Measurements from ENCODE around the gene PCBP4.

PCBP4 gene

DNA sequence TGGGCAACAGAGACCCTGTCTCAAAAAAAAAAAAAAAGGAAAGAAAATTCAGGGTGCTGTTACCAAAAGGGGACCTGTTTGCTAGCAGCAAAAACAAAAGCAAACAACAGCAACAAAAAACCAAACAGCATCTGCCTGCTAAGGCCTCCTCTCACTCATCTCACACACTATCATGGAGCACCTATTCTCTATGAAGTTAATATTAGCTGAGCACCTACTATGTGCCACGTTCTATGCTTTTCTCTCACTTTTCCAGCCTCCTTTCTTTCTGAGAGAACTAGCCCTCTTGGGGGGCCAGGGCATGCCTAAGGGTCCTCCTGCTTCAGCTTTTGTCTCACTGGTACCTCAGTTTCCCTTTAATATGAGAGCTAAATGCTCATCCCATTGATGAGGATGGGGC, 12.5 kb downstream of the PCBP4 start:
- no peak for DNase-seq

DNA sequence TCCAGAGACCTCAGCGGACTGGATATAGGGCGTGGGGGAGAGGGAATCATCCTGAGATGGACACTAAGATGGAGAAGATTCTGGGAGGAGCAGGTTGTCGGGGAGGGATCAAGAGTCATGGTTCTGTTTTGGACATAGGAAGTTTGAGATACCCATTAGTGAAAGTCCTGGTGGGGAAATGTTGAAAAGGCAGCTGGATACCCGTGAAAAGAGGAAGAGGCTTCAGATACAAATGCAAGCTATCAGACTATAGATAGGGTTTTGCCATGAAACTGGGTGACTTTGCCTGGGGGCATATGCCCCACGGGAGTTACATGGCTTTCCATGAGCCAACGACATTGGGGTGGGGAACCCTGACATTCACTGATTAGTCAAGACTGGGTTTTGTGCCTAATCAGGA, 13.1 kb downstream of the PCBP4 start:
- DNase-seq = no peak

DNA sequence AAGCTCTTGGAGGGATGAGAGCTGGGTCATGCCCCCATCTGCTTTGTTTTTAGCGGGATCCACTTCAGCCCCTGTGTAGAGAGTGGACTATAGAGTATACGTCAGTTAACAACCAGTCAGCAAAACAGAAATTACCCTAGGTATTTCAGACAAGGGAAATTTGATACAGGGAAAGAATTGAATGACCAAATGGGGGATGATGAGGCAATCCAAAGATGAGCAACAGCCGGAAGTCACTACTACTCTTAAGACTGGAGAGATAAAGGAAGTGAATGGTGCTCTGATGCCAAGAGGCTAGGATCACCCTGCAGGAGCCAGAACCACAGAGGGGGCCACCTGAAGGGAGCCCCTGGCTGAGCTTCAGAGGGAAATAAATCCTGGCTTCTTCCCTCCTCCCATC, 13.8 kb downstream of the PCBP4 start:
- DNase-seq = no peak

DNA sequence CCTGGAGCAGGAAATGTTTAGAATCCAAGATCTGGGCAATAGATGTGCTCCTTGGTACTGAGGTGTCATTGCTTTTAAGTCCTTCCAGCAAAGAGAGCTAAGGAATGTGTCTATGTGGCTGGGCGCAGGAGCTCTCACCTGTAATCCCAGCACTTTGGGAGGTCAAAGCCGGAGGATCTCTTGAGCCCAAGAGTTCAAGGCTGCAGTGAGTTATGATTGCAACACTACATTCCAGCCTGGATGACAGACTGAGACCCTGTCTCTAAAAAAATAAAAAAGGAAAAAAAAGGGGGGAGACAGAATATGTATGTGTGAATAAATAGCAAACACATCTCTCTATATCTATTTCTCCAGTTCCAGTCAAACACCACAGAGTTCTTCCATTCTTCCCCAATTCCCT, 16.4 kb downstream of the PCBP4 start:
- no peak for DNase-seq

DNA sequence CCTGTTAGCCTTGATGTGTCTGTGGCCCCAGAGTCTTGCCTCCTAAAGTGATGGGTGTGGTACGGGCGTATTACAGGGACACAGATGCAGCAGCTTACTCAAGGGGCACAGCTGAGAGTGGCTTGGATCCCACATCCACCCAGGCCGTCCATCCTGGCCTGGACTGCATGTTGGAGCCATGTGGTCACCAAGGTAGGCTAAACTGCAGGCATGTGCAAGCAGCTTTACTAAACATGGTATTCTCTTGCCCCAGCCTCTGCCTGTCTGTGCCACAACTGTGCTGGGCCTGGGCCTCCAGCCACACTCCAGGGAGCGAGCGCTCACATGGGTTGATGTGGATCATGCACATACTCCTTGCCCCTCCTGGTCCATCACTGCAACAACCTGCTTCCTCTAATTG, 18.1 kb downstream of the PCBP4 start:
- DNase-seq = no peak

DNA sequence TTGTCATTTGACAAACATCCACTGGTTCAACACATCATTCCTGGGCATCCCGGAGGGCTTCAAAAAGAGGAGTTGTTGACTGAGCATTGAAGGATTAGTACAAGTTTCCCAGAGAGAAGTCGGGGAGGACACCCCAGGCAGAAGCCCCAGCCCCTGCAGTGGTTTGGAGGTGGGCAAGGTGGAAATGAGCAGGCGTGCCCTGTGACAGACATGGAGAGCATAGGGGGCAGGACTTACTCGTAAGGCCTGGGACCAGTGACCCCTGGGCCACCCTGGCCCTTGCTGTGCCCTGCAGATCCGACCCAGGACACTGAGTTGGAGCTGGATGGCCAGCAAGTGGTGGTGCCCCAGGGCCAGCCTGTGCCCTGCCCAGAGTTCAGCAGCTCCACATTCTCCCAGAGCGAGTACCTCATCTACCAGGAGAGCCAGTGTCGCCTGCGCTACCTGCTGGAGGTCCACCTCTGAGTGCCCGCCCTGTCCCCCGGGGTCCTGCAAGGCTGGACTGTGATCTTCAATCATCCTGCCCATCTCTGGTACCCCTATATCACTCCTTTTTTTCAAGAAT, 19.2 kb downstream of the PCBP4 start:
- DNase-seq = no peak

DNA sequence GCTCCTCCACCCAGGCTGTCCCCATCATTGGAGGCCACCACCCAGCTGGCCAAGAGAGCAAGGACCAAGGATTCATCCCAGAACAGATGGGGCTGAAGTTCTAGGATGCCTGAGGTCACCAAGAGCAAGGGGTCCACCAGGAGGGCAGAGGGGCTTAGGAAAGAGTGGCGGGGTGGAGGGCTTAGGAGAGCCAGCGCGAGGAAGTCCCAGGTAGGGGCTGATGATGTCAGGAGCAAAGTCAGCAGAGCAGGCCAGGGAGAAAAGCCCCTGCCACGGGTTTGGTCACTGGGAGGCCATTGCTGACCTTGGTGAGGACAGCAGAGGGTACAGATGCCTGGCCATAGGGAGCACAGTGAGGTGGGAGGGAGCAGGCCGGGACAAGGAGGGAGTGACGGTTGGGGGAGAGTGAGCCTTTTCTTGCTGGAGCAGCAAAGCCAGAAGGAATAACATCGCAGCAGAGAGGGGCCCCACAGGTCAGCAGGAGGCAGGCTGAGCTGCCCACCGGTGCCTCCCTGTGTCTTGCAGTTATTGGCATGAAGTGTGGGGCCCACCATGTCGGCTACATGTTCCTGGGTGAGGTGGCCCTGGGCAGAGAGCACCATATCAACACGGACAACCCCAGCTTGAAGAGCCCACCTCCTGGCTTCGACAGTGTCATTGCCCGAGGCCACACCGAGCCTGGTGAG, 19.9 kb downstream of the PCBP4 start:
- DNase-seq = no peak

DNA sequence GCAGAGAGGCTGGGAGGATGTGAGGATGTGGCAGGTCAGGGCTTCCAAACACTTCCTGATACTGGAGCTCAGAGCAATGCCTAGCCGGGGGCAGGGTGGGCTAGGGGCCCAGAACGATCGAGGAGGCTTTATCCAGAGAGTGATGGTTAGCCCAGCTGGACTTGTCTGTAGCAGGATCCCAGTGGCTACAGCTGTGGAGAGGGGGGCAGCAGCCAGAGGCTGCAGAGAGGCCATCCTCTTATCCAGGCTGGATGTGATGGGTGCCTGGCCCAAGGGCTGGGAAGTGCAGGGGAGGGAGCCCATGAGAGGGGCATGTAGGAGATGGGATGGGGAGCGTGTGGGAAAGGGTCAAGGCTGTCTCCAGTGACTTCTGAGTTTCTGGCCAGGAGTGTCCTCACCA, 20.5 kb downstream of the PCBP4 start:
- DNase-seq = no peak

DNA sequence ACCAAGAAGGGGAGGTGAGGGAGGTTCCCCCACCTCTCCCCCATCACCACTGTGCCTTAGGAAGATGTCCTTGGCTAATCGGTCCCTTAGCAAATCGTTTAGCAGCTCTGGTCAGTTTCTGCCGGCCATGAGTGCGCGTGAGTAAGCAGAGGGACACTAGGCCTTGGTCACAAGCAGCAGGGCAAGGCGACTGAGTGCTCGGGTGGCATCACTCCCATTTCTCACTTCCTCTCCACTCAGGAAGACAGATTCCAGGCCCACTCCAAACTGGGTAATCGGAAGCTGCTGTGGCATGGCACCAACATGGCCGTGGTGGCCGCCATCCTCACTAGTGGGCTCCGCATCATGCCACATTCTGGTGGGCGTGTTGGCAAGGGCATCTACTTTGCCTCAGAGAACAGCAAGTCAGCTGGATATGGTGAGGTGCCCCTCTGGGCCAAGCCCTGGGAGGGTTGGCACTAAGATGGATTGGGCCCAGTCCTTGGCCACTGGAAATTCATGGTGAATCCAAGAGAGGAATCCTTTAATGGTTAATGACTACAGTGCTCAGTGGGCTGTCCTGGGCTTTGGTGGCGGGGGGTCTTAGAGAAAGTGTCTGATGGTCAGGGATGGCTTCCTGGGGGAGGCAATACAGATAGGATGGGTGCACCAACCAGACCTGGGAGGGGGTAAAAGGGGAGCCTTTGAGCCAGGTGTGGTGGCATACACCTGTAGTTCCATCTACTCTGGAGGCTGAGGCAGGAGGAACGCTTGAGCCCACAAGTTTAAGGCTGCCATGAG, 21.1 kb downstream of the PCBP4 start:
- DNase-seq = no peak

DNA sequence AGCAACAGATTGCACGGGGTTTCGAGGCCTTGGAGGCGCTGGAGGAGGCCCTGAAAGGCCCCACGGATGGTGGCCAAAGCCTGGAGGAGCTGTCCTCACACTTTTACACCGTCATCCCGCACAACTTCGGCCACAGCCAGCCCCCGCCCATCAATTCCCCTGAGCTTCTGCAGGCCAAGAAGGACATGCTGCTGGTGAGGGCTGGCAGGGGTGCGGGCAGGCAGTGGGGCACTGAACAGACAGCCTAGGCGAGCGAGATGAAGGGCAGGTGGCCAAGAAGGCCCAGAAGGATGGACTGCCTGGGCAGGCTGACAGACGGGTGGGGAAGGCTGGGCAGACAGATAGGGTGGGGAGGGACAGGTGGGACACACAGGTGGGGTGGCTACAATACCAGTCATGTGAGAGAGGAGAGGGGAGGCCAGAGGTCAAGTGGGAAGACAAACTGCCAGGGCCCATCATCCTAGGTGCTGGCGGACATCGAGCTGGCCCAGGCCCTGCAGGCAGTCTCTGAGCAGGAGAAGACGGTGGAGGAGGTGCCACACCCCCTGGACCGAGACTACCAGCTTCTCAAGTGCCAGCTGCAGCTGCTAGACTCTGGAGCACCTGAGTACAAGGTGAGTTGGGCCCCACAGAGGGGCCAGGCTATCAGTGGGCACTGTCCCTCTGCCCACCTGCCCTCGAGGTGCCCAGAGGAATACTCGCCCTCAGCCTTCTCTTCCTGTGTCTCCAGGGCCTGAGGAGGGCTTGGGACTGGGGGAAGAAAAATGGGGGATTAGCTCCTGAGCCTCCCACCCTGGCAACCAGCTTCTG, 22.0 kb downstream of the PCBP4 start:
- DNase-seq = no peak

DNA sequence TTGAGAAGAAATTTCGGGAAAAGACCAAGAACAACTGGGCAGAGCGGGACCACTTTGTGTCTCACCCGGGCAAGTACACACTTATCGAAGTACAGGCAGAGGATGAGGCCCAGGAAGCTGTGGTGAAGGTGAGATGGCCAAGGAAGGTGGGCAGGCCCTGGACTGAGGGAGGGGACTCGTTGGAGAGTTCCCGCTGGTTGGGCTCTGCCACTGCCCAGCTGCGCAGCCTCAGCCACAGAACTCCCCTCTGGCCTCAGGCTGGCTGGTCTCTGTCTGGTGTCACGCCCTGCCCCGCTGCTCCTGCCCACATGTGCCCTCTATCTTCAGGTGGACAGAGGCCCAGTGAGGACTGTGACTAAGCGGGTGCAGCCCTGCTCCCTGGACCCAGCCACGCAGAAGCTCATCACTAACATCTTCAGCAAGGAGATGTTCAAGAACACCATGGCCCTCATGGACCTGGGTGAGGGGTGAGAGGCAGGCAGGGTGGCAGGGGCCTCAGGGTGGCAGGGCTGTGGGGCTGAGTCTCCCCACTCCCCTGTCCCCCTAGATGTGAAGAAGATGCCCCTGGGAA, 22.7 kb downstream of the PCBP4 start:
- DNase-seq = no peak

DNA sequence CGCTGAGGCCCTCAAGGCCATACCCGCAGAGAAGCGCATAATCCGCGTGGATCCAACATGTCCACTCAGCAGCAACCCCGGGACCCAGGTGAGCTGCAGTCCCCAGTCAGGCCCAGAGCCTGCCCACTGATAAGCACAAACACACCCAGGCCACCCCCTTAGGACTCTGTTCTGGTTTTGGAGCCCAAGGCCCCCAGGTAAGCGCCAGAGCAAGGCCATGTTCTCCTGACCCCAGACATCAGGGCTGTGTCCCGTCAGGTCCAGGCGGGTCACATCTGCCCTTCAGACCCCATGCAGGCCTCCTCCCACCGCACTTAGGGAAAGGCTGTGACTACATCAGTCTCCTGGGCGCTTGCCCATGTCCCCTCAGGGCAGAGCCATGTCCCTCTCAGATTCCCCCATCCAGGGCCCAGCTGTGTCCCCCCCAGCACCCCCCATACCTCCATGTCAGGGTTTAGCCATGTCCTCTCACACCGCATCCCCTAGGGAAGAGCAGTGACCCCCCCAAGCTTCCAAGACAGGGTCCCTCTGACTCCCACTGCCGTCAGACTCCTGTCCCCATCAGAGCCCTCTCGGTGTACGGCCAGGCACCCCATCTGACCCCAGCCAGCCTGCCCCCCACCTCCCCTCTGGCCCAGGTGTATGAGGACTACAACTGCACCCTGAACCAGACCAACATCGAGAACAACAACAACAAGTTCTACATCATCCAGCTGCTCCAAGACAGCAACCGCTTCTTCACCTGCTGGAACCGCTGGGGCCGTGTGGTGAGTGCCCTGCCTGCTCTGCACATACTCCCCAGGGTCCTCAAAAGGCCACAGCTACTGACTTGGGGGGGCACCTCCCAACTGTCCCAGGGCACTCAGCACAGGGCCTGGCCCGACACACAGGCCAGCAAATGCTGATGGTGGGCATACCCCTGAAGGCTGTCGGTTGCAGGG, 23.5 kb downstream of the PCBP4 start:
- no peak for DNase-seq

DNA sequence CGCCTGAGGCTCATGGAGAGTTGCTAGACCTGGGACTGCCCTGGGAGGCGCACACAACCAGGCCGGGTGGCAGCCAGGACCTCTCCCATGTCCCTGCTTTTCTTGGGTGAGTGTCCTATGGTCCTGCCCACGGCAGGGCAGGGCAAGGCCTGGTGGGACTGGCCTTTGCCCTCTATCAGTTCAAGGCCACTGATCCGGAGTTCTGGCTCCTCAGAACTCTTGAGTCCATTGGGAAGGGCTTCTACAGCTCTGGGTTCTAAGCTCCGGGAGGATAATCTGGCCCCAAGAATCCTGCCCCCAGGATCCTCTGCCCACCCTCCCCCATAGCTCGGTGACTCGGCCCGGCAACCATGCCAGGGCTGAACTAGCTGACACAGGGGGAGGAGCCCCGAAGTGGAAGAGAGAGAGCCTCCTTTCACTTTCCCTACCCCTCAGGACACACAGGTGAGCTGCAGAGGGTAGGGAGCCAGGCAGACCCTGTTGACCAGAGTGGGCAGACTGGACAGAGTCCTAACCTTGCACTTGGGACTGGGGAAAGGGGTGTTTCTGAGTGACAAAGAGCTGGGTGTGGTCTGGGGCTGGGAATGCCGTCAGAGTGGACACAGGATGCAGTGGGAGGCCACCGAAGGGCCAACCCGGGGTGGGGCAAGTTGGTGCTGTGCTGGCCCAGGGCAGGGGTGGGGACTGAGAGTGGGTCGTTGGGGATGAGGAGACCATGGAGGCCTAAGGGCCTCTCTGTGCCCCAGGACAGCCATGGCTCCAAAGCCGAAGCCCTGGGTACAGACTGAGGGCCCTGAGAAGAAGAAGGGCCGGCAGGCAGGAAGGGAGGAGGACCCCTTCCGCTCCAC, 24.4 kb downstream of the PCBP4 start:
- peak; percentile 33 for DNase-seq

DNA sequence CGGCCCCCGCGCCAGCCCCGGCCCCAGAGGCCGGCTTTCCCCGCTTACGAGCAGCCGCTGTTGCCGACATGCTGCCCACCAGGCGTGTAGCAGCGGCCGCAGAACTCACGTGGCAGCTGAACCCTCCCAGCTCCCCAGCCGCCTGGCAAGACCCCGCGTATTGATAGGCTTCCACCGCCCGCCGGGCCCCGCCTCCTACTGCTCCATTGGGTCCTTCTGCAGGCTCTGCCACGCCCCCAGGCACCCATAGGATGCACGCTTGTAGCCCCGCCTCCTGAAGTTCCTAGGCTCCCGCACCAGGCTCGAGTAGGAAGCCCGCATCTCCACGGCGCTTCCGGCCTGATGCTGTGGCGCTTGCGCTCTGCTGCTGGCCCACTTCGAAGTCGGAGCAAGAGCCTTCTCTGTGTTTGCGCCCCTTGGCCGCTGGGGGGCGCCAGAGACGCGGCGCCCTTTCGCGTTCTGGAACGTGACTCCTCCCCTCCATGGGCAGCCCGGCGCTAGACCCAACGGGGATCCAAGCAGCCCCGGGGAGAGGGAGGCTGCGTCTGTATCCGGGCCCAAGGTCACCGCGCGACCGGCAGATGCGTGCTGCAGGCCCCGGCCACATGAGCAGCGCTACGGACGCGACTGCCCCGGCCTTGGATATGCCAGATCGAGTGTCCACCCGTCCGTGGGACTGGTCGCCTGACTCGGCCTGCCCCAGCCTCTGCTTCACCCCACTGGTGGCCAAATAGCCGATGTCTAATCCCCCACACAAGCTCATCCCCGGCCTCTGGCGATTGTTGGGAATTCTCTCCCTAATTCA, 25.3 kb downstream of the PCBP4 start, which contains the start of the genes PARP3 and RRP9:
TSS of gene PARP3 (plus strand) at position 566 of the 805 bp plus-strand sequence. CDS start 993 bp downstream, outside the sequence.
TSS of gene RRP9 (minus strand) at position 107 of the 805 bp plus-strand sequence. CDS start at position 70, 37 bp downstream.
- DNase-seq = peak; percentile 99

DNA sequence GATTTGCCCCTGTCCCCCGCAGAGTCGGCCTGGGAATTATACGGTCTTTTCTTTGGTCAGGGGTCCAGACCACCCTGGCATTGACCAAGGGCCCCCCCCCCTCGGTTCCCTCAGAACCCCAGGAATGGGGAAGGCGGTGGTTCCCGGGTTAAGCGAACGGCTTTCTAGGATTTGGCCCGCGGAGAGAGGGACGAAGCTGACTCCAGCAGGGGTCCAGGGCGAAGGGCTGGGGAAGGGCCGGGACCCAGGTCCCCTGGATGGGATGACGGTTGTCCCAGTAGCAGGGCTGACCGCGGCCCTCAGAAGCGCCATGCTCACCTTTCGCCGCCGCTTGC, 25.8 kb downstream of the PCBP4 start:
- DNase-seq = no peak

DNA sequence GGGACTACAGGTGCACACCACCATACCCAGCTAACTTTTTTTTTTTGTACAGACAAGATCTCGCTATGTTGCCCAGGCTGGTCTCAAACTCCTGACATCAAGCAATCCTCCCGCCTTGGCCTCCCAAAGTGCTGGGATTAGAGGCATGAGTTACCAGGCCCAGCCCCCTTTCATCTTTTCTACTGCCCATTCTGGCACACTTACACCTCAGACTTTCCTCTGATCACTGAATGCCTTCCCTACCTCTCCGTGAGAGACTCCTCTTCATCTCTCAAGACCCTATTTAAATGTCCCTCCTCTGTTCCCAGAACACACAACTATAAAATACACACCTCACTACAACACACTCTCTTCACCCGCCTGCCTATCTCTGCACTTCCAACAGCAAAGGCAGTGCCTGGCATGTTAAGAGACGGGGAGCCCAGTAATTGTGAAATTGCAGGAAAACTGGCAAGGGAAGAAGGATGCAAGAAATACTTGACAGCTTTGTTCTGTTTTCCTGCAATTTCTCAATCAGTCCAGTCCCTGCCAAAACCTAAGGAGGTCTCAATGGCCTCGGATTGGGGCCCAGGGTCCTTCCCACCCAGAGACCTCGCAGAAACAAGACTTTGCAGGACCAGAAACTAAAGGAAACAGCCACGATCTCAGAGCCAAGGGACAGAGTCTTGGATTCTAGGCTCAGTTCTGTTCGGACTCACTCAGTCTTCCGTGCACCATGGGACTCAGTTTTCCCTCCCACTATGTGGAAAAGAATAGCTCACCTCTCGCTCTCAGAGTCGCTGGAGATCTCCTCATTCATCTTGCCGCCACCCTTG, 26.4 kb downstream of the PCBP4 start:
- DNase-seq = no peak

DNA sequence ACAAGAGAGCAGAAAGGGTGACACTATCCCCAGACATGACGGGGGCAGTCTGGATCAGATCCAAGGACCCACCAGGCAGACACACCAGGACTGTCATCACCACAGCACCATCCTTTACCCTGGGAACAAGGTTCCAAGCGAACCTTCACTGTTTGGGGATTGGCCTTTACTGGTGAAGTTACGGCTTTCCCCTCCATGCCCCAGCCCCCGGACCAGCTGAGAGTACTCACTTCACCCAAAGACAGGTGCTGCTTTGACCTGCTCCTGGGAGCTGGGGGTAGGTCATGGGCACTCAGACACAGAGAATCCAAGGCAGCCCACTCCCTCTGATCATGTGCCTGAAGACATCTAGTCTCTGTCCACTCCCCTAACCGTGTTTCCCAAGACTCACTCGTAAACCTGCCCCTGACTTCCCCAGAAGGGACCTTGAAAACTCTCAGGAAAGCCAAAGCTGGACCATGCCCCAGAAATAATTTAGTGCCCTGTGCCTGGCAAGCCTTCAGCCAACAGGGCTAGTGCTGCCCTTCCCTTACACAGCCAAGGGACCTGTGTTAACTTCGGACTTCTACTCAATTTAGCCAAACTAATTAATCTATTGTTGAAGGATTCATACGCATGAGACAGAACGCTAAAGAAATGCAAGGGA, 28.4 kb downstream of the PCBP4 start:
- DNase-seq = no peak

Data from activated effector memory CD4-positive, alpha-beta T cell treated with Interleukin-2 at 50 U/mL for 16 hours (primary cell).